ENCODE data around the gene YKT6. TPM values are rescaled to one million over a fixed set of nuclear protein-coding genes. Genes with fewer than 3 reads are reported as not detected.
A peak's percentile ranks its signal among the peaks of the same experiment; 100 is the strongest.

Gene YKT6
- total RNA-seq, 1 experiment from 2014 or later: 107 TPM

- Mint-ChIP-seq H3K27ac (ENCODE audit: low read depth, unreplicated experiment) (no peak overlapping the region), H3K4me3 (ENCODE audit: unreplicated experiment) (no peak overlapping the region), H3K36me3 (ENCODE audit: insufficient read depth, unreplicated experiment) (no peaks in the 10 kb centered on the region), H3K27me3 (ENCODE audit: insufficient read depth, unreplicated experiment) (no peaks in the 10 kb centered on the region), H3K4me1 (ENCODE audit: insufficient read depth, unreplicated experiment) (peaks cover 21% of the 10 kb centered on the region), H3K9me3 (ENCODE audit: unreplicated experiment) (no peaks in the 10 kb centered on the region)
- ChIA-PET POLR2A (interaction anchor here (0.7 kb wide), 1 partner anchor 92 kb away, joined by 3 read pairs; no protein-coding TSS in a partner anchor), CTCF (interaction anchor here (1.0 kb wide), 1 partner anchor 13 kb away, joined by 3 read pairs; no protein-coding TSS in a partner anchor)
- intact Hi-C loops (cut with micrococcal nuclease): no loop called here
- TF ChIP-seq, protein P1, sequence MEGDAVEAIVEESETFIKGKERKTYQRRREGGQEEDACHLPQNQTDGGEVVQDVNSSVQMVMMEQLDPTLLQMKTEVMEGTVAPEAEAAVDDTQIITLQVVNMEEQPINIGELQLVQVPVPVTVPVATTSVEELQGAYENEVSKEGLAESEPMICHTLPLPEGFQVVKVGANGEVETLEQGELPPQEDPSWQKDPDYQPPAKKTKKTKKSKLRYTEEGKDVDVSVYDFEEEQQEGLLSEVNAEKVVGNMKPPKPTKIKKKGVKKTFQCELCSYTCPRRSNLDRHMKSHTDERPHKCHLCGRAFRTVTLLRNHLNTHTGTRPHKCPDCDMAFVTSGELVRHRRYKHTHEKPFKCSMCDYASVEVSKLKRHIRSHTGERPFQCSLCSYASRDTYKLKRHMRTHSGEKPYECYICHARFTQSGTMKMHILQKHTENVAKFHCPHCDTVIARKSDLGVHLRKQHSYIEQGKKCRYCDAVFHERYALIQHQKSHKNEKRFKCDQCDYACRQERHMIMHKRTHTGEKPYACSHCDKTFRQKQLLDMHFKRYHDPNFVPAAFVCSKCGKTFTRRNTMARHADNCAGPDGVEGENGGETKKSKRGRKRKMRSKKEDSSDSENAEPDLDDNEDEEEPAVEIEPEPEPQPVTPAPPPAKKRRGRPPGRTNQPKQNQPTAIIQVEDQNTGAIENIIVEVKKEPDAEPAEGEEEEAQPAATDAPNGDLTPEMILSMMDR (IDR thresholded peaks at IDR 0.05; ENCODE audit: unreplicated experiment): no peak
- no TSS peak for BruUV-seq (replicated peaks)
- no peak for DNase-seq (ENCODE audit: unreplicated experiment)
Measured at GRCh38 chr7:44183386-44183785, 17.4 kb upstream of the YKT6 start.

DNA sequence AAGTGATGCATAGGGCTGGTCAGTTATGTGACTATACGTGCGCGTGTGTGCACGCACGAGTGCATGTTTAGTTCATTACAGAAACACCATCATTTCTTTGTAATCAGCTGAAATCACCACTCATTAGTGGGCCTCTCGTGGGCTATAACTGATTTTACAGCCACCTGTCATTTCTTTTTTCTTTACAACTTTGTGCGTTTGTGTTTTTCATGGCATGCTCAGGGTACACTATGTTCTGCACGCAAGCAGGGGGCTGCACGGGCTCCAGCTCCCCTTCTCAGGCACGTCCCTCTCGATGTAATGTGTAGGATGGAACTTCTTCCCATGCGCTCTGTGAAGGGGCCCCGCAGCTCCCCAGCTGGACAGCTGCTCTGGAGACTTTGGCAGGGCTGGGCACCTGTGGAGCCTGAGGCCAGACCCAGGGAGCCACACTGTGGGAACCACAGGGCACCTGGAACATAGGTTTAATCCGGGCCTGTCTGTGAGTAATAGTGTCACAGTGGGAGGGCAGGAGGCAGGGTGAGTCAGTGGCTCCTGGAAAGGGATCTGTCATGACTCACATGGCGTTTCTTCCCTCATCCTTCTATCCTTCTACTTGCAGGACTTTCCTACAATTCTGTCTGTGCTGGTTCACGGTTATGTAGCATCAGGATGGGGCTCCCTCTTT, 16.4 kb upstream of the YKT6 start:
- Mint-ChIP-seq H3K9me3 (ENCODE audit: unreplicated experiment) (no peaks in the 10 kb centered on the region), H3K4me1 (ENCODE audit: insufficient read depth, unreplicated experiment) (peaks cover 21% of the 10 kb centered on the region), H3K27ac (ENCODE audit: low read depth, unreplicated experiment) (peak overlapping the region; percentile 39), H3K36me3 (ENCODE audit: insufficient read depth, unreplicated experiment) (no peaks in the 10 kb centered on the region), H3K27me3 (ENCODE audit: insufficient read depth, unreplicated experiment) (no peaks in the 10 kb centered on the region), H3K4me3 (ENCODE audit: unreplicated experiment) (peak overlapping the region; percentile 2)
- ChIA-PET POLR2A (interaction anchor here (1.0 to 2.6 kb wide), 2 partner anchors 17 to 61 kb away, joined by 4 to 10 read pairs; partner anchors contain the start of genes POLD2 and YKT6), CTCF (interaction anchor here (0.7 to 1.3 kb wide), 4 partner anchors 10 to 165 kb away, joined by 3 to 4 read pairs (median 4); no protein-coding TSS in a partner anchor)
- peak; percentile 97 for DNase-seq (ENCODE audit: unreplicated experiment)
- no TSS peak for BruUV-seq (replicated peaks)
- TF ChIP-seq, protein P1 (IDR thresholded peaks at IDR 0.05; ENCODE audit: unreplicated experiment): no peak
- intact Hi-C loops (cut with micrococcal nuclease): no loop called here

DNA sequence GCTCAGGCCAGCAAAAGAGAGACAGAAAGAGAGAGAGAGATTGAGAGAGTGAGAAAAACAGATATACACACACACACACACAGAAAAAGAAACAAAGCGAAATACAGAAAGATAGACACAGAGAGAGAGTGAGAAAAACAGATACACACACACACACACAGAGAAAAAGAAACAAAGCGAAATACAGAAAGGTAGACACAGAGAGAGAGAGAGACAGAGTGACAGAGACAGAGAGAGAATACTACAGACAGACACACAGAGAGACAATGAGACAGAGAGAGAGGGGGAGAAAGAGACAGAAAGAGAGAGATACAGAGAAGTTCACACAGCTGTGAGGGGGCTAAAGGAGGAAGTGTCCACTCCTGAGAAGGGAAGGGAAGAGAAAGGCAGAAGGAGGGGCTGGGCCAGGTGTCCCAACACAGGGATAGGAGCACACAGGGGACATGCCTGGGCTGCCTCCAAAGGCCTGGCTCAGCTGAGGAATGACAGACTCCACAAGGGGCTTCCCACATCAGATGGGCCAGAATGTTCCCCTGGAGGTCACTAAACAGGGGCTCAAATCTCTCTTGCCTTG, 15.8 kb upstream of the YKT6 start:
- TF ChIP-seq, protein P1 (IDR thresholded peaks at IDR 0.05; ENCODE audit: unreplicated experiment): no peak
- H3K4me1 Mint-ChIP-seq (ENCODE audit: insufficient read depth, unreplicated experiment): peaks cover 21% of the 10 kb centered on the region
- DNase-seq (ENCODE audit: unreplicated experiment): no peak
- ChIA-PET POLR2A (interaction anchor here (1.0 to 2.6 kb wide), 2 partner anchors 16 to 61 kb away, joined by 4 to 10 read pairs; partner anchors contain the start of genes POLD2 and YKT6), CTCF (interaction anchor here (1.1 to 1.3 kb wide), 4 partner anchors 10 to 54 kb away, joined by 3 to 4 read pairs (median 3); partner anchors contain the start of gene YKT6)
- no peaks in the 10 kb centered on the region for H3K36me3 Mint-ChIP-seq (ENCODE audit: insufficient read depth, unreplicated experiment)
- no peaks in the 10 kb centered on the region for H3K9me3 Mint-ChIP-seq (ENCODE audit: unreplicated experiment)
- peak overlapping the region; percentile 39 for H3K27ac Mint-ChIP-seq (ENCODE audit: low read depth, unreplicated experiment)
- H3K27me3 Mint-ChIP-seq (ENCODE audit: insufficient read depth, unreplicated experiment): no peaks in the 10 kb centered on the region
- H3K4me3 Mint-ChIP-seq (ENCODE audit: unreplicated experiment): peak overlapping the region; percentile 2
- intact Hi-C loops (cut with micrococcal nuclease): no loop called here
- BruUV-seq (replicated peaks): no TSS peak

GRCh38 chr7:44185729-44186128, 15.0 kb upstream of the YKT6 start:
- Mint-ChIP-seq H3K27ac (ENCODE audit: low read depth, unreplicated experiment) (no peak overlapping the region), H3K36me3 (ENCODE audit: insufficient read depth, unreplicated experiment) (no peaks in the 10 kb centered on the region), H3K4me3 (ENCODE audit: unreplicated experiment) (no peak overlapping the region), H3K9me3 (ENCODE audit: unreplicated experiment) (no peaks in the 10 kb centered on the region), H3K4me1 (ENCODE audit: insufficient read depth, unreplicated experiment) (peaks cover 21% of the 10 kb centered on the region), H3K27me3 (ENCODE audit: insufficient read depth, unreplicated experiment) (no peaks in the 10 kb centered on the region)
- CTCF ChIA-PET: interaction anchor here (1.2 to 1.3 kb wide), 3 partner anchors 9 to 55 kb away, joined by 3 read pairs; partner anchors contain the start of gene YKT6
- no TSS peak for BruUV-seq (replicated peaks)
- TF ChIP-seq, protein P1 (IDR thresholded peaks at IDR 0.05; ENCODE audit: unreplicated experiment): no peak
- intact Hi-C loops (cut with micrococcal nuclease): no loop called here
- POLR2A ChIA-PET: interaction anchor here (2.6 kb wide), 1 partner anchor 62 kb away, joined by 10 read pairs; the partner anchor contains the start of gene POLD2
- DNase-seq (ENCODE audit: unreplicated experiment): no peak

Data from MCF 10A (cell line).